SJSA1 (cell line): Measurements from ENCODE around the gene LRMDA. TPM values are rescaled to one million over a fixed set of nuclear protein-coding genes. Genes with fewer than 3 reads are reported as not detected.

Experiments used
- DNase-seq, 2 experiments: peaks; one replicate each; pipeline ENCODE4 v3.0.0-alpha.2; 2015 to 2020; ENCODE audit warnings: low spot score in 2 of 2, low read depth in 1 of 2
- H3K27ac ChIP-seq: fragments of 250-450 bp; sonication (Bioruptor Pico); 2 replicates; pipeline ENCODE4 v1.5.1; 2020; ENCODE audit warnings: mild to moderate bottlenecking, moderate library complexity
- H3K27me3 ChIP-seq: fragments of 250-450 bp; sonication (Bioruptor Pico); replicated peaks from 2 replicates; pipeline ENCODE4 v1.5.1; 2020; ENCODE audit warnings: mild to moderate bottlenecking, moderate library complexity
- H3K36me3 ChIP-seq: fragments of 250-450 bp; sonication (Bioruptor Pico); 2 replicates; pipeline ENCODE4 v1.5.1; 2020; ENCODE audit warnings: mild to moderate bottlenecking
- H3K4me1 ChIP-seq: fragments of 250-450 bp; sonication (Bioruptor Pico); replicated peaks from 2 replicates; pipeline ENCODE4 v1.6.1; 2021; ENCODE audit warnings: mild to moderate bottlenecking
- H3K4me3 ChIP-seq: fragments of 250-450 bp; sonication (Bioruptor Pico); 2 replicates; pipeline ENCODE4 v1.5.1; 2020; ENCODE audit warnings: mild to moderate bottlenecking
- H3K9me3 ChIP-seq: fragments of 250-450 bp; sonication (Bioruptor Pico); replicated peaks from 2 replicates; pipeline ENCODE4 v1.5.1; 2020; ENCODE audit warnings: mild to moderate bottlenecking
- total RNA-seq: library from RNA; depleted of rRNA; stranded (reverse); fragments of >200 nt; shearing (Covaris generic); gene quantifications from 2 replicates; pipeline ENCODE4 v1.2.3, GENCODE V29; 2014

Gene LRMDA
- total RNA-seq, 1 experiment from 2014 or later = not detected

DNA sequence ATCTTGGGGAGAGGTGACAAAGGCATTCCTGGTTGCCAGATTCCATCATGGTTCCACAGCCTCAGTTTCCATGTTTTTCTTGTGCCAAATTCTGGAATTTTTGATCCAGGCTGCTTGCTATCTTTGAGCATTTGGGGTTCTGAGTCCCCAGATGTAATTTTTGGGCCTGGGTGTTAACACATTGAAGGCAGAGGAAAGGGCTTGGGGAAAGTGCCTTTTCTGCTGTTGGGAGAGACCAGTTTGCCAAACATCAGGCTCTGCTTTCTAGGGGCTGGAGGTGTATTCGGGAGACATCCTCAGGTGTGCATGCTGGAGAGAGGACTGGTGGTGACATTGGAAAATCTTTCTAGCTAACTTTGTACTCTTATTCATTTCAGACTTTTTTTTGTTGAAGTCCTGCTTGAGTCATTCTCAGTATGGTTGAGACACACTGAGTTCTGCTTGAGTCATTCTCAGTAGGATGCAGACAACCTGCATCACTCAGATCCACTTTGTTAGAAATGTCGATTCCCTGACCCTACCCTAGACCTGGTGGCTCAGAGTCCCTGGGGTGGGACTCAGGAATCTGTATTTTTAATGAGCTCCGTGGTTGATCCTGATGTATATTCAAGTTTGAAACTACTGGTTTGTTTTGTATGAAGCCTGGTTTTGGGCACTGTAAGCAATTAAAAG is 101.0 kb downstream of the LRMDA start:
- Histone ChIP-seq H3K36me3 (no peaks in the 10 kb centered on the region), H3K9me3 (no peaks in the 10 kb centered on the region), H3K4me1 (no peaks in the 10 kb centered on the region), H3K27ac (no peak overlapping the region), H3K4me3 (no peak overlapping the region), H3K27me3 (no peaks in the 10 kb centered on the region)
- no peak for DNase-seq

- no peak overlapping the region for H3K4me3 ChIP-seq
- no peaks in the 10 kb centered on the region for H3K4me1 ChIP-seq
- no peaks in the 10 kb centered on the region for H3K36me3 ChIP-seq
- no peak for DNase-seq
- no peaks in the 10 kb centered on the region for H3K9me3 ChIP-seq
- H3K27ac ChIP-seq = no peak overlapping the region
- H3K27me3 ChIP-seq = peaks cover 12% of the 10 kb centered on the region
These were observed 106.7 kb downstream of the LRMDA start for GRCh38 chr10:75538144-75538543.

DNA sequence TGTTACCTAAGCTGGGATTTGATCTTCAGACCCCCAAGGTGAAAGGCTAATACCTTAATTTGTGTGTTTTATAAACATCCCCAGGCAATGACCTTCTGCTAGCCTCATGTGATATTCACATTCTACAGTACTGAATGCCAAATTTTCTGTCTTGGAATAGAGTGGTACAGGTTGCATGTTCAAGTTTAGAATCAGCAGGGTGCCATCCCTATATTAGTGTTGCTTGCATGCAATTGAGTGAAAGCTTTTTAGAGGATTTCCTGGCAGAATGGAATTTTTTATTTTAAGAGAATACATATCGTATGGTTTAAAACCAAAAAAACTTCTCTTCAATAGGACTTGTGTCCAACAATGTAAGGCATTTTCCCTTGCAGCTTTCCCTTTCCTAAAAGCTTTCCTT is 107.3 kb downstream of the LRMDA start:
- no peak for DNase-seq
- H3K36me3 ChIP-seq = no peaks in the 10 kb centered on the region
- peaks cover 12% of the 10 kb centered on the region for H3K27me3 ChIP-seq

GRCh38 chr10:75540357-75540966 is 109.0 kb downstream of the LRMDA start:
- Histone ChIP-seq H3K4me3 (no peak overlapping the region), H3K9me3 (no peaks in the 10 kb centered on the region), H3K36me3 (no peaks in the 10 kb centered on the region), H3K27me3 (peaks cover 12% of the 10 kb centered on the region), H3K27ac (no peak overlapping the region), H3K4me1 (peaks cover 15% of the 10 kb centered on the region)
- DNase-seq = no peak

More for the DNA sequence above, 107.3 kb downstream of the LRMDA start:
- H3K4me3 ChIP-seq = no peak overlapping the region
- no peak overlapping the region for H3K27ac ChIP-seq
- H3K4me1 ChIP-seq = no peaks in the 10 kb centered on the region; the same call in 1 of the 2 replicates
- H3K9me3 ChIP-seq = no peaks in the 10 kb centered on the region

- Histone ChIP-seq H3K36me3 (no peaks in the 10 kb centered on the region), H3K4me3 (no peak overlapping the region), H3K27me3 (peaks cover 12% of the 10 kb centered on the region), H3K9me3 (no peaks in the 10 kb centered on the region), H3K27ac (no peak overlapping the region), H3K4me1 (peaks cover 20% of the 10 kb centered on the region)
- DNase-seq = no peak
These were observed 109.6 kb downstream of the LRMDA start for GRCh38 chr10:75540981-75541380.

GRCh38 chr10:75541411-75541810 is 110.0 kb downstream of the LRMDA start:
- Histone ChIP-seq H3K36me3 (no peaks in the 10 kb centered on the region), H3K9me3 (no peaks in the 10 kb centered on the region), H3K4me3 (no peak overlapping the region), H3K27me3 (peaks cover 12% of the 10 kb centered on the region), H3K27ac (no peak overlapping the region), H3K4me1 (peaks cover 23% of the 10 kb centered on the region)
- DNase-seq = no peak

- peaks cover 30% of the 10 kb centered on the region for H3K4me1 ChIP-seq
- H3K27me3 ChIP-seq = peaks cover 12% of the 10 kb centered on the region
- H3K27ac ChIP-seq = no peak overlapping the region
- no peak for DNase-seq
- no peaks in the 10 kb centered on the region for H3K9me3 ChIP-seq
- no peaks in the 10 kb centered on the region for H3K36me3 ChIP-seq
- no peak overlapping the region for H3K4me3 ChIP-seq
These were observed 110.7 kb downstream of the LRMDA start for GRCh38 chr10:75542084-75542483.

DNA sequence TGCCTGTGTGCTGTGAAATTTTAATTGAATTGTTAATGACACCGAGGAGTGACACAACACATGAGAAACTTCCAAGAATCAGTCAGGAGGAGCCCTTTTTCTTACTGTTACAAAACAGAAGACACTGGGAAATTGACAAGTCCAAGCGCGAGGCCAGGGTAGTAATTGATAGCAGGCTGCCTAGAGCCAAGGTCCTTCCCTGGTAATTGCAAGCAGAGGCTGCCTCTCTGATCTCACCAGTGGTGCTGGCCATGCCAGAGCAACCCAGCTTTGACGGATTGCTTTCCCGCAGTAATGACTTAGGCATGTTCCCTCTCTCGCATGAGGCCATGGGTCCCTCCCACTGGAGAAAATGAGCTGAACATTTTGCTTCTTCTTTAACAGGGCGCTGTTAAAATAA is 111.5 kb downstream of the LRMDA start:
- no peak overlapping the region for H3K4me3 ChIP-seq
- peaks cover 12% of the 10 kb centered on the region for H3K27me3 ChIP-seq
- H3K36me3 ChIP-seq = no peaks in the 10 kb centered on the region
- H3K9me3 ChIP-seq = no peaks in the 10 kb centered on the region
- H3K27ac ChIP-seq = no peak overlapping the region
- H3K4me1 ChIP-seq = peaks cover 38% of the 10 kb centered on the region
- DNase-seq = no peak

DNA sequence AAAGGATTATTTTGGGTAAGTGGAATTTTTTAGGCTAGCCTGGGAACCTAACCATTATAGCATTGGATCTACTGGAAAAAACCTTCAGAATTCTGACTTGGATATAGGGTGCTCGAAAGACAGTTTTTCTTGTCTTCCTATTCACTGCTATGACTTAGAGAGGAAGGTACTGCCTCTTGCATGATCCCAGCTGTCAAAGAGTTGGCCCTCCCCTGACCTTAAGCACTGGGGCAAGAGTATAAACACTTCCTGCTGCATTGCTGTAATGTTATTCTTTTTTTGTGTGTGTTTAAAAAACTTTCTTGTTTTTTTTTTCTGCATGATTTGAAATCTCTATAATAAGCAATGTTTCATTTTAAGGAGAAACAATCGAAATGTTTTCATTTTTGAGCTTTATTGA is 113.0 kb downstream of the LRMDA start:
- Histone ChIP-seq H3K27me3 (peaks cover 3% of the 10 kb centered on the region; the same call in 1 of the 2 replicates), H3K27ac (peak overlapping the region; percentile 52), H3K36me3 (no peaks in the 10 kb centered on the region), H3K4me3 (no peak overlapping the region), H3K9me3 (no peaks in the 10 kb centered on the region), H3K4me1 (peaks cover 46% of the 10 kb centered on the region)
- peak in 1 of 2 experiments; percentile 42 for DNase-seq

DNA sequence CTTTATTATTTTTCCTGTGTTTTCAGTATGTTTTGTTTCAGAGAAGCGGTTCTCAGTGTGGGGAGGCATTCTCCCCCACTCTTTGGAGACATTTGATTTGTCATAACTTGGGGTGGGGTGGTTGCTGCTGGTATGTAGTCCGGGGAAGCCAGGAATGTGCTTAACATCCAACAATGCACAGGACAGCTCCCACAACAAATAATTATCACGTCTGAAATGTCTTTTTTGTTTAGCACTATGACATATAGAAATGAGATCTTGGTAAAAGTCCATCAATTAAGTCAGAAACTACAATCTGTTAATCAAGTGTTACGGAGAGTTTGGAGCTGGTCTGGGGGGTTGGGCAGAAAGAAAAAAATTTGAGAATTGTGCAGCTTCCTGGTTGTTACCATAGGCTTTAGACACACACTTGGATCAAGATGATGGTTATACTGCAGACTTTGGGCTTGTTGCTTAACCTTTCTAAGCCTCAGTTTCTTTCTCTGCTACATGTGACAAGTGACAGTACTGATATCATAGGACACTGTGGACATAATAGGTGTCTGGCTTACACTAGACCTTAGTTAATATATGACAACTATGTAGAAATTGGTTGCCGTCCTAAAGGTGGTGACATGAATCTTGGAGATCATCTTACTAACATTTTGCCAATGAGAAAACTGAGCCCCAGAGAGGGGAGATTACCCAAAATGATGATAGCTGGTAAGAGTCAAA is 113.7 kb downstream of the LRMDA start:
- DNase-seq = peak; percentile 53 to 67
- peak overlapping the region; percentile 52 for H3K27ac ChIP-seq
- no peaks in the 10 kb centered on the region for H3K36me3 ChIP-seq

DNA sequence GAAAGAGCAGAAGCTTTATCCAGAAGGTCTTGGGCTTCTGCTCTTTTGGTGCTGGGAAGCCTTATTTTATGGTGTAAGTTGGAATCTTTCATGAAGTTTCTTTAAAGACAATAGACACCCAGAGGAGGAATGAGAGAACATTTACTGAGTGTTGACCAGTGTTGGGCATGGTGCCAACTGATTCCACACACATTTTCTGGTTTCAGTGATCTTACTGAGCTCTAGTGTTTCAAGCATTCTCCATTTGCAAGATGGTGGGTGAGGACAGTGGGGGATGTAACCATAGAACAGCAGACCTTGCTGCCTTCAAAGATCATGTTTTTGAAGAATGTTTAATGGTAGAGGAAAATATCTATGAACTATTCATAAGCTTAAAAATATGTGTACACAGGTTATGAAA is 114.6 kb downstream of the LRMDA start:
- no peaks in the 10 kb centered on the region for H3K9me3 ChIP-seq
- no peaks in the 10 kb centered on the region for H3K27me3 ChIP-seq
- peak overlapping the region; percentile 52; the same call in 1 of the 2 replicates for H3K27ac ChIP-seq
- peak in 1 of 2 experiments; percentile 2 for DNase-seq
- peaks cover 46% of the 10 kb centered on the region for H3K4me1 ChIP-seq
- no peak overlapping the region for H3K4me3 ChIP-seq
- H3K36me3 ChIP-seq = no peaks in the 10 kb centered on the region

More for the DNA sequence above, 113.7 kb downstream of the LRMDA start:
- no peaks in the 10 kb centered on the region for H3K9me3 ChIP-seq
- H3K4me1 ChIP-seq = peaks cover 46% of the 10 kb centered on the region
- no peak overlapping the region for H3K4me3 ChIP-seq
- no peaks in the 10 kb centered on the region for H3K27me3 ChIP-seq

DNA sequence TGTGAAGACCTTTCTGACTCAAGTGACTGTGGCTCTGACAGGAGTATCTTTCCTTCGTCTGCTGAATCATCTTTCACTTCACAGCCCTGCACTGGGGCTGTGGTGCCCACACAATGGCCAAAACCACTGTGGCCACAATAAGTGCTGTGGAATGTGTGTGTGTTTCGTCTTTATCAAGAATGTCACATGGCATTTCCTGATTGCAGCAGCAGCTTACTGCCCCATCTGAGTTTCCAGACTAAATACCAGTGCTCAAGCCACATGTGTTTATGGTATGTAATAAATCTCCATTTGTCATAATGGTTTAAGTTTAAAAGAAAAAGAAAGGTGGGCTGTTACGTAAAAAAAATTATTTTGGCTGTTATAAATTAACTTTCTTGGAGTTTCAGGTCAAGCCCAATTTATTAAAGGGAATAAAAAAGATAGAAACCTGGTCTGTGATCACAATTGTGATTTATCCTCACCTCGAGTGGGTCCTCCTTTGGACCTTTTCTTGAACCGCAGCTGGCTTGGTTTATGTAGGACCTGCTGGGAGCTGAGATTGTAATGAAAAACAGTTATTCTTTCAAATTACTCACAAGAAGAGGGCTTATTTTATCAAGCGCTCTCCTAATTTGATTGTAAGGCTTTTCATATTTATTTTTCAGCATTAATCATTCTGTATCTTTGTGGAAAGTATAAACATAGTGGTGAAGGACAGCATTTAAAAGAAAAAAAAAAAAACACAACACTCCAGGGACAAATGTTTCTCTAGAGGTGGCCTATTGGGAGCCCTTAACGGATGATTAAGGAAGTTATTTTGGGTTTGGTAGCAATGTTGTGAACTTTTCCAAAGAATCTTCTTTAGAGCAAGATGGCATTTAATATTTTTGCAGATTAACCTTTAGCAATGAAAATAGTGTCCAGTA is 116.2 kb downstream of the LRMDA start:
- peak; percentile 86 to 88 for DNase-seq
- Histone ChIP-seq H3K27ac (peak overlapping the region; percentile 73), H3K27me3 (no peaks in the 10 kb centered on the region), H3K36me3 (no peaks in the 10 kb centered on the region), H3K4me3 (no peak overlapping the region), H3K9me3 (no peaks in the 10 kb centered on the region), H3K4me1 (peaks cover 46% of the 10 kb centered on the region)

DNA sequence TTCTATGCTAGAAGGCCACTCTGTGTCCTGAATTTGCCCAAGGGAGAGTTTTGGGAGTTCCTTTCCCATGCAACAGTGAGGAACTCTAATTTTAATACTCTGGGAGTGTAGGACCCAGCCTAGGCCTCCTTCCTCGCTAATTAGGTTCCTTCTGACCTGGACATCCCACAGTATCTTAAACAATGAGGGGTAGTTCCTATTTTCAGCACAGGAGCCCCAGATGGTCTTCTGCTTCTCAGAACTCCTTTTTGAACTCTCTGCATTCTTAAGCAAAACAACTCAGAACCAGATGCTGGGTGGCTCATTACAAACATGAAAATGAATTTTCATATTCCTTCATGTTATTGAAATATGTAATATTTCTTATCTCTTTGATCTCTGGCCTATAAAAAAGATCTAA is 116.9 kb downstream of the LRMDA start:
- Histone ChIP-seq H3K4me3 (no peak overlapping the region), H3K4me1 (peaks cover 46% of the 10 kb centered on the region), H3K27ac (peak overlapping the region; percentile 73; the same call in 1 of the 2 replicates), H3K27me3 (no peaks in the 10 kb centered on the region), H3K9me3 (no peaks in the 10 kb centered on the region), H3K36me3 (no peaks in the 10 kb centered on the region)
- no peak for DNase-seq
